Fibroblast of skin of left biceps (primary cell): ENCODE results near the gene CREB3L1.

Experiments
- DNase-seq, 2 experiments: peaks; one replicate each; pipeline ENCODE4 v3.0.0-alpha.2; 2013; ENCODE audit warnings: low read depth in 2 of 2

CREB3L1 gene

DNA sequence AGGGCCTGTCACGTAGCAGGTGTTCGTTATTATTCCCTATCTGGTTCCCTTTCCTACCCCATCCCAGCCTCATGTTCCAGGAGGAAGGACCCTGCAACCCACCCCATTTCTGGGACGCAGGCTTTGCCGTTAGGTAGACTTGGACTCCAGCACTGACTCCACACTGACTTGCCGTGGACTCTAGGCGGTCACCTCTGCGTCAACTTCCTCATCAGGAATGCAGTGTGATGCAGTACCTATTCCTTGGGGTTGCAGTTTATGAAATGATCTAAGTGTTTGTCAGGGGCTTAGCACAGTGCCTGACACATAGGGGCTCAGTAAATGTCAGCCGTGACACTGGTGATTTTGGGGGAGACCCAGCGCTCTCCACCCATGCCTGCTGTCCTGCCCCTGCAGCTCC lies 86.6 kb downstream of the CREB3L1 start:
- DNase-seq: no peak

DNA sequence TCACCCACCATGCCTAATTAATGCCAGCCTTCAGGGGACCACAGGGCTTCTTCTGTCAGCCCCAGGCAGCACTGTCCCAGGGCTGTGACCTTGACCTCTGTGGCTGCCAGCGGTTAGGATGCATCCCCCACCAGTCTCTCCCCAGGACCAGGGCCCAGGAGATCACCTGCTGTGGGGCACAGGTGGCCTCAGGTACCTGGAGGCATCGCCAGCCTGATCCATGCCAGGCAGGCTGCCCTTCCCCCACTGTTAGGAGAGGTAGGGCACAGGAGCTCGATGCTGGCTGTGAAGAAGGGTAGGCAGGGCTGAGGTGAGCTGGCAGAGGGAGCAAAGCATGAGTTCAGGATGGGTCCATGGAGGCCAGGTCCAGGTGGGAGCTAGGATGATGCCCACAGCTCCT lies 87.3 kb downstream of the CREB3L1 start:
- DNase-seq: no peak

DNA sequence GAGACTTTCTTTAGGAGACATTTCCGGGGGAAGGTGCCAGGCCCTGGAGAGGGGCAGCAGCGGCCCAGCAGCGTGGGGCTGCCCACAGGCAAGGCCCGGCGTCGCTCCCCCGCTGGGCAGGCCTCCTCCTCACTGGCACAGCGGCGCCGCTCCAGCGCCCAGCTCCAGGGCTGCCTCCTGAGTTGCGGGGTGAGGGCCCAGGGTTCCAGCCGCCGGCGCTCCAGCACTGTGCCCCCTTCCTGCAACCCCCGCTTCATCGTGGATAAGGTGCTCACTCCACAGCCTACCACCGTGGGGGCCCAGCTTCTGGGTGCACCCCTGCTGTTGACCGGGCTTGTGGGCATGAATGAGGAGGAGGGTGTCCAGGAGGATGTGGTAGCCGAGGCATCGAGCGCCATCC lies 88.8 kb downstream of the CREB3L1 start:
- no peak for DNase-seq

DNA sequence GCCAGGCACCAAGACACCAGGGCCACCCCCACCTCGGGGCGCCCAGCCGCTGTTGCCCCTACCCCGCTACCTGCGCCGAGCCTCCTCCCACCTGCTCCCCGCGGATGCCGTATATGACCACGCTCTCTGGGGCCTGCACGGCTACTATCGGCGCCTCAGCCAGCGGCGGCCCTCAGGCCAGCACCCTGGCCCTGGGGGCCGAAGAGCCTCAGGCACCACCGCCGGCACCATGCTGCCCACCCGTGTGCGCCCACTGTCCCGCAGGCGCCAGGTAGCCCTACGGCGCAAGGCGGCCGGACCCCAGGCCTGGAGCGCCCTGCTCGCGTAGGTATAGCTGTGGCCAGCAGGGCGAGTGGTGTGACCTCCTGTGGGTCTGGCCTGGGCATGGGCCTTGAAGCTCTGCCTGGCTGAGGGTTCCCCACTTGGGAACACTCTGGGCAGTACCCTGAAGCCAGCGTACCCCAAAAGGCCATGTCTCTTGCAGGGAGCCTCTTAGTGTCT lies 89.2 kb downstream of the CREB3L1 start:
- no peak for DNase-seq

DNA sequence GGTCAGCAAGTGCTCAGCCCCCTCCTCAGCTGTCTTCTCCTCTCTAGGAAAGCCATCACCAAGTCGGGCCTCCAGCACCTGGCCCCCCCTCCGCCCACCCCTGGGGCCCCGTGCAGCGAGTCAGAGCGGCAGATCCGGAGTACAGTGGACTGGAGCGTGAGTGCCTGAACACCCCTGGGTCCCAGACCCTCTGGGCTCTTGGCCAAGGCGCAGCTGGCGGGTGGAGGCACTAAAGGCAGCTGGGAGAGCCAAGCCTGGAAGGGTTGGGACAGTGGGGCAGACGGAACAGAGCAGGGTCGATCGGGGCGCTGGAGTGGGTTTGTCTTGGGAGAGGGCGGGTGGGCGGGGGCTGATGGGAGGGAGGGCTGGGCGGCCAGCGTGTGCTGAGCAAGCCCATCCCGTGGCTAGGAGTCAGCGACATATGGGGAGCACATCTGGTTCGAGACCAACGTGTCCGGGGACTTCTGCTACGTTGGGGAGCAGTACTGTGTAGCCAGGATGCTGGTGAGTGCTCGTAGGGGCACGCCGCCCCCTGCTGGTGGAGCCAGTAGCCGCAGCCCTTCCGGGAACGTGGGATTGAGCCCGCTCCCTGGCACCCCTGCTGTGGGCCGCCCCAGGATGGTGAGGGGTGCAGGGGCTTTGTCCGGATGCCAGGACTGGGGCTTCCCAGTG lies 89.9 kb downstream of the CREB3L1 start:
- DNase-seq: no peak

DNA sequence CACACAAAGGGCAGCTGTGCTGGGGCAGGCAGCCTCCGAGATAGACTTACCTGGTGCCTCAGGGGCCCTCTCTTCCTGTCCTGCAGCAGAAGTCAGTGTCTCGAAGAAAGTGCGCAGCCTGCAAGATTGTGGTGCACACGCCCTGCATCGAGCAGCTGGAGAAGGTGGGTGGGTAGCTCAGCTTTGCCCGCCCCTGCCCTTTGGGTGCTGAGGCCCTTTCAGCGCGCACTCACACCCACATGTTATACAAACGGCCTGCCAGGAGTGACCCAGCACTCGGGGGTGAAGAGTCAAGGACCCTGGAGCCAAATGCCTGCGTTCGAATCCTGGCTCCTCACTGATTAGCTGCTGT lies 90.4 kb downstream of the CREB3L1 start:
- no peak for DNase-seq

DNA sequence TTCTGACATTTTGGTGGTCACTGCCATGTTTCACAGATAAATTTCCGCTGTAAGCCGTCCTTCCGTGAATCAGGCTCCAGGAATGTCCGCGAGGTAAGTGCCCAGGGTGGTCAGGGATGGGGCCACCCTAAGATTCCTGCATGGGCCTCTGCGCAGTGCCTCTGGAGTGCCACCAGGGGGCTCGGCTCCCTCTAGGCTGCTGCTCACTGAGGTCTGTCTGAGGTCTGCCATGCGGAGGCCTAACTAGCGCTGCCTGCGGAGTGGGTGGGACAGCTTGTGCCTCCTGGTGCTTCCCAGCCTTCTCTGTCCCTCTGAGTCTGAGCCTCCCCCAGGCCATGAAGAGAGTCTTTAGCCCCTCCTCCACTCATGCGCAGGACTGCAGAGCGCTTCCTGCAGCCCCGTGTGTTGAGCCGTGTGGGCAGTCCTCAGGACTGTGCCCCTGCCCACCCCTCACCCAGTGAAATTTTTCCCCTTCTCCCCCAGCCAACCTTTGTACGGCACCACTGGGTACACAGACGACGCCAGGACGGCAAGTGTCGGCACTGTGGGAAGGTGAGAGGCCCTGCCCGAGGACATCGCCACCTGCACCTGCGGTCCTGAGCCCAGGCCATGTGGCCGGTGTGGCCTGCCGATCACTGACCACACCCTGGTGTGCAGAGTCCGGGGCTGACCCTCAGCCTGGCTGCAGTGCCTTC lies 92.1 kb downstream of the CREB3L1 start:
- no peak for DNase-seq

DNA sequence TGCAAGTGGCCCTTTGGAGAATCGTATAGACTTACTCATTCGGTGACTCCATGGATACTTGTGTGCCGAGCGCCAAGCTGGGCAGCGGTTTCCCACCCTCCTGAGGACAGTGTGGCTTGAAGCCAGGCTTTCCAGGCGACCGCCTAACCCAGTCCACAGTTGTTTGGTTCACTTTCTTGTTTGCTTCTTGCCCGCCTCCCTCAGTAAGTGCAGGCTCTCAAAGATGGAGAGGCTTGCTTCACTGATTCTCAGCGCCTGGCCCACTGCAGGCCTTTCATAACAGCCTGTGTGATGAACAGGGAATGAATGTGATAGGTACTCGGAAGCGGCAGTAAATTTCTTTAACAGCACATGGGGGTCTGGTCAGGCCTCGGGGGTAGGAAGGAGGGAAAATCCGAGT lies 92.8 kb downstream of the CREB3L1 start:
- no peak for DNase-seq
